ENCODE results near the gene CEP41.

GRCh38 chr7:130364451-130364850, 76.4 kb downstream of the CEP41 start:
- no peak for TF ChIP-seq POLR2A (IDR thresholded peaks at IDR 0.05)
- TF ChIP-seq, protein P1, sequence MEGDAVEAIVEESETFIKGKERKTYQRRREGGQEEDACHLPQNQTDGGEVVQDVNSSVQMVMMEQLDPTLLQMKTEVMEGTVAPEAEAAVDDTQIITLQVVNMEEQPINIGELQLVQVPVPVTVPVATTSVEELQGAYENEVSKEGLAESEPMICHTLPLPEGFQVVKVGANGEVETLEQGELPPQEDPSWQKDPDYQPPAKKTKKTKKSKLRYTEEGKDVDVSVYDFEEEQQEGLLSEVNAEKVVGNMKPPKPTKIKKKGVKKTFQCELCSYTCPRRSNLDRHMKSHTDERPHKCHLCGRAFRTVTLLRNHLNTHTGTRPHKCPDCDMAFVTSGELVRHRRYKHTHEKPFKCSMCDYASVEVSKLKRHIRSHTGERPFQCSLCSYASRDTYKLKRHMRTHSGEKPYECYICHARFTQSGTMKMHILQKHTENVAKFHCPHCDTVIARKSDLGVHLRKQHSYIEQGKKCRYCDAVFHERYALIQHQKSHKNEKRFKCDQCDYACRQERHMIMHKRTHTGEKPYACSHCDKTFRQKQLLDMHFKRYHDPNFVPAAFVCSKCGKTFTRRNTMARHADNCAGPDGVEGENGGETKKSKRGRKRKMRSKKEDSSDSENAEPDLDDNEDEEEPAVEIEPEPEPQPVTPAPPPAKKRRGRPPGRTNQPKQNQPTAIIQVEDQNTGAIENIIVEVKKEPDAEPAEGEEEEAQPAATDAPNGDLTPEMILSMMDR (IDR thresholded peaks at IDR 0.05 in 4 of 5, conservative IDR thresholded peaks at IDR 0.05 in 1 of 5) = no peak

Measured in gastrocnemius medialis (tissue), 4 donors.